Ovary (tissue), 9 donors: Measurements from ENCODE around the gene DIPK1C. TPM values are rescaled to one million over a fixed set of nuclear protein-coding genes. Genes with fewer than 3 reads are reported as not detected.

Experiments used
- DNase-seq, 5 donors: peaks; one replicate each; pipeline ENCODE4 v3.0.0-alpha.2; 2019 to 2020
- H3K27ac ChIP-seq, 2 donors: fragments of 200-600 bp; one replicate each; pipeline versions ENCODE4 v1.5.1 to v1.8.0; 2019 to 2022
- H3K27me3 ChIP-seq: fragments of 200-600 bp; one replicate; pipeline ENCODE4 v1.8.0; 2022
- H3K36me3 ChIP-seq: fragments of 200-600 bp; sonication (generic); one replicate; pipeline ENCODE4 v1.5.1; 2019
- H3K4me1 ChIP-seq: one replicate; pipeline ENCODE4 v1.8.1; 2013; ENCODE audit warnings: mild to moderate bottlenecking, moderate library complexity; ENCODE audit not compliant: insufficient read depth
- H3K4me3 ChIP-seq: fragments of 200-600 bp; sonication (generic); one replicate; pipeline ENCODE4 v1.5.1; 2017
- H3K9me3 ChIP-seq, 2 donors: fragments of 200-600 bp in 1 of 2; sonication (generic) in 1 of 2; one replicate each; pipeline versions ENCODE4 v1.5.1 to v1.8.1; 2013 to 2019; ENCODE audit warnings: mild to moderate bottlenecking in 1 of 2, moderate library complexity in 1 of 2
- EP300 ChIP-seq: sonication (generic); formaldehyde crosslinking; IDR thresholded peaks from one replicate; pipeline ENCODE4 v1.6.1; 2017; ENCODE audit warnings: antibody characterized with exemption
- POLR2A ChIP-seq: fragments of 450-650 bp; IDR thresholded peaks from one replicate; pipeline ENCODE4 v1.6.1; 2017; ENCODE audit warnings: antibody characterized with exemption, mild to moderate bottlenecking, moderate library complexity
- WGBS, 3 donors: extraction: QIAGEN DNeasy Blood & Tissue Kit in 1 of 3; methylation state at CpG; one replicate each; pipeline versions ENCODE4 v1.1.5 to v1.1.7; 2013 to 2017; 5-methylcytosine and 5-hydroxymethylcytosine counted together
- intact Hi-C, 4 donors: fragments of 100-400 bp; cut with DNase I; formaldehyde crosslinking; loops; one replicate each; pipeline versions ENCODE4 v1.11.0 to v1.15.1; 2022 to 2023
- polyA plus RNA-seq, 2 donors: library from polyadenylated mRNA; stranded (reverse); fragments of 200-250 nt in 1 of 2; fragments of 350-450 nt in 1 of 2; fragmentation: Illumina TruSeq in 1 of 2; extraction: RNeasy Lipid Tissue Mini Kit (QIAGEN cat#74804) in 1 of 2; gene quantifications; one replicate each; pipeline ENCODE4 v1.2.3, GENCODE V29; 2013 to 2014
- total RNA-seq, 7 donors: library from RNA; depleted of rRNA in 2 of 7; stranded (reverse); fragments of >200 nt in 2 of 7; fragmentation: NEBNext Ultra II Directional in 3 of 7; extraction: Animal tissue kit (Norgen Biotek cat#: 25700) in 3 of 7; gene quantifications; one replicate each; pipeline versions ENCODE4 v1.1.0 to v1.2.4, GENCODE V29; 2016 to 2023
- TF ChIP-seq, protein P1 (sequence below), 3 donors: fragments of 450-650 bp in 2 of 3; fragments of 200-600 bp in 1 of 3; IDR thresholded peaks; one replicate each; pipeline versions ENCODE4 v1.5.1 to v1.8.0; 2016 to 2022; ENCODE audit warnings: antibody characterized with exemption in 3 of 3, mild to moderate bottlenecking in 1 of 3
- donor health status: DM: no; HTN: no; CAD: no; lungs with moderate emphysema.
- donor health status: DM: no; HTN: no; CAD: no.
- donor health status: Bipolar disorder and iron deficiency.
- donor health status: DM: yes; HTN: yes; CAD: no.
- donor health status: DM: no; HTN: no; CAD: no.
- donor health status: DM: yes; HTN: yes; CAD: no.

The DIPK1C gene
- total and polyA plus RNA-seq, 9 donors: 0.04 to 0.17 (median 0.05) TPM; not detected in 6

DNA sequence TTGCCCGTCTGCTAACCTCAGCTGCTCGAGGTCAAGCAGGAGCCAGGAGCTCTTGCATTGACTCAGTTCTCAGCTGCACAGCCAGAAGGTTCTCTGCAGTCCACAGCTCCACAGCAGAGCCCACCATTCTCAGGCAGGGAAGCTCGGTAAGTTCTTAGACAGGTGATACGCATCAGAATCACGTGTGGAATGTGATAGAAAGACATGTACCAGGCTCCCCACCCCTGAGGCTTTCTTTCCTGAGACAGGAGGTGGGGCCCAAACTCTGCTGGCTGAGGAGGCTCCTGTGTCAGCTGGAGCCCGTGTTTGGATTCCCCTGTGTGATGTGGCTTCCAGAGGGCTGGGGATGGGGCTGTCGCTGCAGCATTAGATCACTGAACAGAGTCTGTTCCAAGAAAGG is 28.0 kb downstream of the DIPK1C start:
- Histone ChIP-seq H3K27me3 (no peaks in the 10 kb centered on the region), H3K4me3 (no peak overlapping the region), H3K36me3 (no peaks in the 10 kb centered on the region), H3K9me3 (no peaks in the 10 kb centered on the region), H3K27ac (no peak overlapping the region), H3K4me1 (no peaks in the 10 kb centered on the region)
- intact Hi-C loops: no loop called here
- TF ChIP-seq POLR2A: no peak
- TF ChIP-seq EP300: no peak
- TF ChIP-seq, protein P1, sequence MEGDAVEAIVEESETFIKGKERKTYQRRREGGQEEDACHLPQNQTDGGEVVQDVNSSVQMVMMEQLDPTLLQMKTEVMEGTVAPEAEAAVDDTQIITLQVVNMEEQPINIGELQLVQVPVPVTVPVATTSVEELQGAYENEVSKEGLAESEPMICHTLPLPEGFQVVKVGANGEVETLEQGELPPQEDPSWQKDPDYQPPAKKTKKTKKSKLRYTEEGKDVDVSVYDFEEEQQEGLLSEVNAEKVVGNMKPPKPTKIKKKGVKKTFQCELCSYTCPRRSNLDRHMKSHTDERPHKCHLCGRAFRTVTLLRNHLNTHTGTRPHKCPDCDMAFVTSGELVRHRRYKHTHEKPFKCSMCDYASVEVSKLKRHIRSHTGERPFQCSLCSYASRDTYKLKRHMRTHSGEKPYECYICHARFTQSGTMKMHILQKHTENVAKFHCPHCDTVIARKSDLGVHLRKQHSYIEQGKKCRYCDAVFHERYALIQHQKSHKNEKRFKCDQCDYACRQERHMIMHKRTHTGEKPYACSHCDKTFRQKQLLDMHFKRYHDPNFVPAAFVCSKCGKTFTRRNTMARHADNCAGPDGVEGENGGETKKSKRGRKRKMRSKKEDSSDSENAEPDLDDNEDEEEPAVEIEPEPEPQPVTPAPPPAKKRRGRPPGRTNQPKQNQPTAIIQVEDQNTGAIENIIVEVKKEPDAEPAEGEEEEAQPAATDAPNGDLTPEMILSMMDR (IDR thresholded peaks at IDR 0.05): no peak
- WGBS, 3 donors: 23 to 40% (median 35%) methylated on average over 7 of the region's 7 CpGs
- DNase-seq: no peak

DNA sequence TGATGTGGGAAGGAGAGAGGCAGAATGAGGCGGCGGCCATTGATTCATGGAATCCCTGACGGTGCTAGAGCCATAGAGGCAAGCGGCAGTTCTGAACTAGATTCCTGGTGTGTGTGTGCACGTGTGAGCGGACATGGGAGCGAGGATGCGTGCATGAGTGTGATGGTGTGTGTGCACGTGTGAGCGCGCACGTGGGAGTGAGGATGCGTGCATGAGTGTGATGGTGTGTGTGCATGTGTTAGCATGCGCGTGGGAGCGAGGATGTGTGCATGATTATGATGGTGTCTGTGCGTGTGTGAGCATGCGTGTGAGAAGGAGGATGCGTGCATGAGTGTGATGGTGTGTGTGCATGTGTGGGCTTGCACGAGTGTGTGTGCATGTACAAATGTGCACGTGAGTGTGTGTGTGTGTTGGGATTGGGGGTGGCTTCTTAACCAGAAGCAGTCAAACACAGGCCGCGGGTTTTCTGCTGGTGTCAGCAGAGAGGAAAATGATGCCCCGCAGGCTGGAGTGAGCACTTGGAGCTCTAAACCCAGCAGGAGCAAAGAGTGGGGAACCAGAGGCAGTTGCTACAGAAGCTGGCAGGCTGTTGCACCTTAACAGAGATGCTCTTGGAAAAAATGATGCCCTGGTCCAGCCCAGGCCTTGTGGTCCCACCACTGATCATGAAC is 29.5 kb downstream of the DIPK1C start:
- TF ChIP-seq EP300 (no peak), POLR2A (no peak)
- TF ChIP-seq, protein P1 (IDR thresholded peaks at IDR 0.05): no peak
- no peak overlapping the region for H3K27ac ChIP-seq
- no peaks in the 10 kb centered on the region for H3K9me3 ChIP-seq
- no peak for DNase-seq
- WGBS, 3 donors: 92 to 95% (median 93%) methylated on average over 24 of the region's 24 CpGs
- H3K36me3 ChIP-seq: no peaks in the 10 kb centered on the region
- intact Hi-C loops: no loop called here
- no peaks in the 10 kb centered on the region for H3K4me1 ChIP-seq
- no peak overlapping the region for H3K4me3 ChIP-seq
- H3K27me3 ChIP-seq: no peaks in the 10 kb centered on the region

DNA sequence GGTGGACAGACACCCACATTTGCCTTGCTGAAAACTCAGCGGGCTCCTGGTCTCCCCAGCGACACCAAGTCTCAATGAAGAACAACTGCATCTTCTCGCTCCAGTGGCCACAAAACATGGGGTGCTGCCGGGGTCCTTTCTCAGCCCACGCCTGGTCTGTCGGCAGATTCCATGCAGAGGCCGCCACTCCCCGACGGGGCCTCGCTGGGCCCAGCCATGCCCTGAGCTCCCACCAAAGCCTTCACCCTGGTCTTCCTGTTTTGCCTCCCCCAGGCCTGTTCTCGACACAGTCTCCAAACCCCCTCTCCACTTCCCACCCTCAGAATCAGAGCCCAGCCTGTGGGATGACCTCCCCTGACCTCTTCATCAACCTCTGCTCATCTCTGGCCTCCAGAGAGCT is 31.2 kb downstream of the DIPK1C start:
- WGBS, 3 donors: 89 to 93% (median 91%) methylated on average over 11 of the region's 11 CpGs
- no peaks in the 10 kb centered on the region for H3K4me1 ChIP-seq
- no peaks in the 10 kb centered on the region for H3K9me3 ChIP-seq
- H3K36me3 ChIP-seq: no peaks in the 10 kb centered on the region
- intact Hi-C loops: no loop called here
- no peaks in the 10 kb centered on the region for H3K27me3 ChIP-seq
- TF ChIP-seq POLR2A (no peak), EP300 (no peak)
- TF ChIP-seq, protein P1 (IDR thresholded peaks at IDR 0.05): no peak
- no peak overlapping the region for H3K4me3 ChIP-seq
- no peak overlapping the region for H3K27ac ChIP-seq
- DNase-seq: no peak

DNA sequence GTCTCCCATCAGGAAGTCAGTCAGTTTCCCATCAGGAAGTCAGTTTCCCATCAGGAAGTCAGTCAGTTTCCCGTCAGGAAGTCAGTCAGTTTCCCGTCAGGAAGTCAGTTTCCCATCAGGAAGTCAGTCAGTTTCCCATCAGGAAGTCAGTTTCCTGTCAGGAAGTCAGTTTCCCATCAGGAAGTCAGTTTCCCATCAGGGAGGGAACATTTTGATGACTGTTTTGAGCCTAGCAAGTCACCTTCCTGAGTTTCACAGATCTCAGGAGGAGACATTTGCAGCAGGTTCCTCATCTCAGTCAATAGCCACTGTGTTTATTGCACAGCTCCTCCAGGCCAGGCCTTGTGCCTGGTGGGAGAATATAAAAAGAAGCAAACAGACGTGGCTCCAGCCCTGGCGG is 31.9 kb downstream of the DIPK1C start:
- DNase-seq: no peak
- intact Hi-C loops: no loop called here
- TF ChIP-seq, protein P1 (IDR thresholded peaks at IDR 0.05): no peak
- no peak for TF ChIP-seq POLR2A
- no peak for TF ChIP-seq EP300
- Histone ChIP-seq H3K36me3 (no peaks in the 10 kb centered on the region), H3K4me3 (no peak overlapping the region), H3K27ac (no peak overlapping the region), H3K9me3 (no peaks in the 10 kb centered on the region), H3K4me1 (no peaks in the 10 kb centered on the region), H3K27me3 (no peaks in the 10 kb centered on the region)
- 85 to 90% (median 86%) methylated on average over 4 of the region's 4 CpGs for WGBS, 3 donors
